Measurements from ENCODE around the gene SURF2. TPM values are rescaled to one million over a fixed set of nuclear protein-coding genes. Genes with fewer than 3 reads are reported as not detected.
A peak's percentile ranks its signal among the peaks of the same experiment; 100 is the strongest.

SURF2 gene
- total RNA-seq, 1 donor from 2014 or later, result 20.0 TPM

DNA sequence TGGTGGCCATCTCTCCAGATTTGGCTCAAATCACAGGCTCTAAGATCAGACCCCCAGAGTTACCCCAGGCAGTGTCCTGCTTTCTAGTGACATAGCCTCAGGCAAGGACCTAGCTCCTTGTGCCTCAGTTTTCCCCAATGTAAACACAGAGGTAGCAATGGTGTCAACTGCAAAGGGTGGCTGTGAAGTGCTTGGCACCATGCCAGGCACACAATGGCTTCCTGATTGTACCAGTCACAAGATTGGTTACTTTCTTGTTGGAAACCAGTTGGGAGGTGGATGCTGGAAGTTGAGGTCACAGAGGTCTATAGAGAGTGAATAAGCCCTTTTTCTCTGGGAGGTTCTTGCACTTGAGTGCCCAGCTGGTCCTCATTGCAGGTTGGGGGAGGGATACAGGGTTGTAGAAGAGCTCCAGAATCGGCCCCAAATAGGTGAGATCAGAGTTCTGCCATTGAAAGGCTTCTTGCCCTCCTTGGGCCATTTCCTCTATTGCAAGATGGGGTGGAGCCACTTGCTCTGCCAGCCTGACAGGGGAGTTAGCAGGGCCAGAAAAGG is 22.1 kb downstream of the SURF2 start:
- TF ChIP-seq, protein P1, sequence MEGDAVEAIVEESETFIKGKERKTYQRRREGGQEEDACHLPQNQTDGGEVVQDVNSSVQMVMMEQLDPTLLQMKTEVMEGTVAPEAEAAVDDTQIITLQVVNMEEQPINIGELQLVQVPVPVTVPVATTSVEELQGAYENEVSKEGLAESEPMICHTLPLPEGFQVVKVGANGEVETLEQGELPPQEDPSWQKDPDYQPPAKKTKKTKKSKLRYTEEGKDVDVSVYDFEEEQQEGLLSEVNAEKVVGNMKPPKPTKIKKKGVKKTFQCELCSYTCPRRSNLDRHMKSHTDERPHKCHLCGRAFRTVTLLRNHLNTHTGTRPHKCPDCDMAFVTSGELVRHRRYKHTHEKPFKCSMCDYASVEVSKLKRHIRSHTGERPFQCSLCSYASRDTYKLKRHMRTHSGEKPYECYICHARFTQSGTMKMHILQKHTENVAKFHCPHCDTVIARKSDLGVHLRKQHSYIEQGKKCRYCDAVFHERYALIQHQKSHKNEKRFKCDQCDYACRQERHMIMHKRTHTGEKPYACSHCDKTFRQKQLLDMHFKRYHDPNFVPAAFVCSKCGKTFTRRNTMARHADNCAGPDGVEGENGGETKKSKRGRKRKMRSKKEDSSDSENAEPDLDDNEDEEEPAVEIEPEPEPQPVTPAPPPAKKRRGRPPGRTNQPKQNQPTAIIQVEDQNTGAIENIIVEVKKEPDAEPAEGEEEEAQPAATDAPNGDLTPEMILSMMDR (IDR thresholded peaks at IDR 0.05; ENCODE audit: insufficient read depth, low read depth, low read length), result no peak
- no peak for TF ChIP-seq EZH2 (IDR thresholded peaks at IDR 0.05; ENCODE audit: insufficient read depth, low read length)
- no peak overlapping the region for H2AFZ ChIP-seq (ENCODE audit: low read depth, low read length)
- Mint-ChIP-seq H3K27me3 (ENCODE audit: low read depth, unreplicated experiment) (no peaks in the 10 kb centered on the region), H3K9me3 (ENCODE audit: unreplicated experiment) (peaks cover 1% of the 10 kb centered on the region), H3K27ac (ENCODE audit: unreplicated experiment) (no peak overlapping the region), H3K4me3 (ENCODE audit: unreplicated experiment) (peak overlapping the region; percentile 37), H3K4me1 (ENCODE audit: low read depth, unreplicated experiment) (peaks cover 5% of the 10 kb centered on the region), H3K36me3 (ENCODE audit: low read depth, unreplicated experiment) (no peaks in the 10 kb centered on the region)
- no peak overlapping the region for H3K4me2 ChIP-seq (ENCODE audit: low read length)
- peaks cover 5% of the 10 kb centered on the region for H3K9me3 ChIP-seq (ENCODE audit: insufficient read depth, low read depth, low read length)
- peaks cover 24% of the 10 kb centered on the region for H3K79me2 ChIP-seq (ENCODE audit: insufficient read depth, low read length)
- H3K27ac ChIP-seq (ENCODE audit: low read depth, low read length), result no peak overlapping the region
- no peaks in the 10 kb centered on the region for H3K36me3 ChIP-seq (ENCODE audit: insufficient read depth, low read length)
- H3K4me1 ChIP-seq (ENCODE audit: insufficient read depth, low read length), result peaks cover 10% of the 10 kb centered on the region
- H3K9ac ChIP-seq (ENCODE audit: low read length), result no peak overlapping the region
- FAIRE-seq (no peak), DNase-seq (ENCODE audit: low read depth) (no peak)
- peaks cover 19% of the 10 kb centered on the region for H4K20me1 ChIP-seq (ENCODE audit: insufficient read depth, low read length)
- no peaks in the 10 kb centered on the region for H3K27me3 ChIP-seq (ENCODE audit: insufficient read depth, low read length)
- no peak overlapping the region for H3K4me3 ChIP-seq (ENCODE audit: insufficient read depth, low read depth, low read length)

DNA sequence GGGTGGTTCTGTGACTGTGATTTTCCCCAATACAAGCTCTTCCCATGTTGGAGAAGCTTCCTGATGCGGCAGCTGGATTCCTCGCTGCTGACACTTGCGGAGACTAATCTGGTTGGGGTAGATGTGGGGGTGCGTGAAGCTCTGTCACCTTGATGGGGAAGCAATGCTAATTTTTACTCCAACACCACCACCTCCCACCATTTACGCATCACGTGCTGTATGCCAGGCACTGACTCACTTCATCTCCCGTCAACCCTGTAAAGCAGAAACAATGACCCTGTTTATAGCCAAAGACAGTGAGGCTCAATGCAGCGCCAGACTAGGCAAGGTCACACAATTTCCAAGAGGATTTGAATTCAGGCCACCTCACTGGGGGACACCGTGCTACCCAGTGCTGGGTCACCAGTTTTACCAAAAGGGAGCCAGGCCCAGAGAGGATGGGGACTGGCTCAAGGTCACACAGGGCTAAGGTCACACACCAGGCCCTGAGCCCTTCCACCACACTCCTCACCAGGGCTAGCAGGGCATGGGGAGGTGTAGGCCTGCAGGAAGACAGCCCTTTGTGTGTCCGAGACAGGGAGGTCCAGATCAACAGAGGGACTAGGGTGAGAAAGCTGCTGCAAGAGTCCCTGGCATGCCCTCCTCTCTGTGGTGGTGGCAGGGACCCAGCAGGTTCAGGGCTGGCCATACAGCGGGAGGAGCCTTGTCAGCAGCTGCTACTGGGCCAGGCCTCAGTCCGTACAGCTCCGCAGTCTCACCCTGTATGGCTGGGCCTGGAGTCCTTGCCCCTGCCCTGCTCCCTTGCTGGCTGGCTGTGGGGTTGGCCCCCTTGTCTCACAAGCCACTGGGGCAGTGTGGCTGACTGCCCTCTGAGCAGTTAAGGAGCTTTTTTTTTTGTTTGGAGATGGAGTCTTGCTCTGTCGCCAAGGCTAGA is 23.1 kb downstream of the SURF2 start:
- no peak overlapping the region for H3K27ac ChIP-seq (ENCODE audit: low read depth, low read length)
- DNase-seq (ENCODE audit: low read depth) (no peak), FAIRE-seq (no peak)
- peaks cover 4% of the 10 kb centered on the region for H3K4me1 ChIP-seq (ENCODE audit: insufficient read depth, low read length)
- no peak overlapping the region for H3K4me2 ChIP-seq (ENCODE audit: low read length)
- no peaks in the 10 kb centered on the region for H3K27me3 ChIP-seq (ENCODE audit: insufficient read depth, low read length)
- H3K9me3 Mint-ChIP-seq (ENCODE audit: unreplicated experiment), result peaks cover 1% of the 10 kb centered on the region
- H3K79me2 ChIP-seq (ENCODE audit: insufficient read depth, low read length), result peaks cover 15% of the 10 kb centered on the region
- peaks cover 5% of the 10 kb centered on the region for H3K9me3 ChIP-seq (ENCODE audit: insufficient read depth, low read depth, low read length)
- H4K20me1 ChIP-seq (ENCODE audit: insufficient read depth, low read length), result peaks cover 9% of the 10 kb centered on the region
- H3K27me3 Mint-ChIP-seq (ENCODE audit: low read depth, unreplicated experiment), result no peaks in the 10 kb centered on the region
- H3K4me3 Mint-ChIP-seq (ENCODE audit: unreplicated experiment), result no peak overlapping the region
- H3K36me3 Mint-ChIP-seq (ENCODE audit: low read depth, unreplicated experiment), result no peaks in the 10 kb centered on the region
- no peak overlapping the region for H3K27ac Mint-ChIP-seq (ENCODE audit: unreplicated experiment)
- H2AFZ ChIP-seq (ENCODE audit: low read depth, low read length), result peak overlapping the region; percentile 33
- H3K9ac ChIP-seq (ENCODE audit: low read length), result no peak overlapping the region
- H3K4me3 ChIP-seq (ENCODE audit: insufficient read depth, low read depth, low read length), result no peak overlapping the region
- H3K36me3 ChIP-seq (ENCODE audit: insufficient read depth, low read length), result no peaks in the 10 kb centered on the region
- TF ChIP-seq EZH2 (IDR thresholded peaks at IDR 0.05; ENCODE audit: insufficient read depth, low read length), result no peak
- TF ChIP-seq, protein P1 (IDR thresholded peaks at IDR 0.05; ENCODE audit: insufficient read depth, low read depth, low read length), result no peak
- H3K4me1 Mint-ChIP-seq (ENCODE audit: low read depth, unreplicated experiment), result peaks cover 1% of the 10 kb centered on the region
